Activated CD8-positive, alpha-beta T cell treated with anti-CD3 and anti-CD28 coated beads for 36 hours (primary cell): ENCODE results near the gene RBM47. TPM values are rescaled to one million over a fixed set of nuclear protein-coding genes. Genes with fewer than 3 reads are reported as not detected.

Experiments
- ATAC-seq: fragments of 200-7000 bp; cut with Tn5 transposase; one replicate; pipeline ENCODE4 v1.10.0; 2021; ENCODE audit warnings: mild to moderate bottlenecking, moderate library complexity
- CTCF ChIA-PET: fragments of 350-600 bp; sonication (Branson Sonifier 250); formaldehyde crosslinking; loops from one replicate; lab custom pipeline; 2021; ENCODE audit warnings: antibody characterized with exemption; lab: Charles Lee
- POLR2A ChIA-PET: fragments of 350-600 bp; sonication (Branson Sonifier 250); formaldehyde crosslinking; loops from one replicate; lab custom pipeline; 2021; ENCODE audit warnings: antibody characterized with exemption; lab: Charles Lee
- DNase-seq: peaks from one replicate; pipeline ENCODE4 v3.0.0-alpha.2; 2020
- H3K27ac Mint-ChIP-seq: one replicate; pipeline ENCODE4 v1.8.0; 2021; ENCODE audit warnings: mild to moderate bottlenecking, mixed read lengths
- H3K27me3 Mint-ChIP-seq: one replicate; pipeline ENCODE4 v1.8.0; 2021; ENCODE audit warnings: mixed read lengths
- H3K36me3 Mint-ChIP-seq: one replicate; pipeline ENCODE4 v1.8.0; 2021; ENCODE audit warnings: low read depth, mixed read lengths
- H3K4me1 Mint-ChIP-seq: one replicate; pipeline ENCODE4 v1.8.0; 2021; ENCODE audit warnings: low read depth, mixed read lengths
- H3K4me3 Mint-ChIP-seq: one replicate; pipeline ENCODE4 v1.8.0; 2021; ENCODE audit warnings: mild to moderate bottlenecking, moderate library complexity, mixed read lengths
- H3K9me3 Mint-ChIP-seq: one replicate; pipeline ENCODE4 v1.8.0; 2021; ENCODE audit warnings: mixed read lengths
- CTCF ChIP-seq: fragments of 200-600 bp; IDR thresholded peaks from one replicate; pipeline ENCODE4 v1.8.0; 2022; ENCODE audit warnings: antibody characterized with exemption, mild to moderate bottlenecking
- intact Hi-C: fragments of 100-400 bp; cut with micrococcal nuclease; formaldehyde crosslinking; loops from one replicate; pipeline ENCODE4 v1.10.0; 2022
- total RNA-seq, 2 experiments: library from RNA; stranded (reverse); gene quantifications; one replicate each; pipeline ENCODE4 v1.2.3, GENCODE V29; 2021

RBM47 gene
- total RNA-seq, 2 experiments from 2014 or later, result 0.13 to 0.74 TPM

- Mint-ChIP-seq H3K36me3 (no peaks in the 10 kb centered on the region), H3K4me1 (peaks cover 4% of the 10 kb centered on the region), H3K4me3 (no peak overlapping the region), H3K27ac (no peak overlapping the region), H3K27me3 (peaks cover 2% of the 10 kb centered on the region), H3K9me3 (no peaks in the 10 kb centered on the region)
- POLR2A ChIA-PET, result interaction anchor here (0.7 kb wide), 1 partner anchor 1093 kb away, joined by 3 read pairs; no protein-coding TSS in a partner anchor
- no peak for TF ChIP-seq CTCF
- DNase-seq (no peak), ATAC-seq (no peak)
- CTCF ChIA-PET, result interaction anchor here (1.1 kb wide), 1 partner anchor 17 kb away, joined by 3 read pairs; no protein-coding TSS in a partner anchor
- intact Hi-C loops, result no loop called here
These were observed 171.6 kb downstream of the RBM47 start for GRCh38 chr4:40458109-40458508.

GRCh38 chr4:40455340-40455902 is 174.2 kb downstream of the RBM47 start:
- ATAC-seq, result no peak
- TF ChIP-seq CTCF, result no peak
- CTCF ChIA-PET, result interaction anchor here (2.3 kb wide), 1 partner anchor 130 kb away, joined by 5 read pairs; no protein-coding TSS in a partner anchor
- no peaks in the 10 kb centered on the region for H3K36me3 Mint-ChIP-seq
- POLR2A ChIA-PET, result no interaction called here
- no peak for DNase-seq
- H3K27me3 Mint-ChIP-seq, result no peaks in the 10 kb centered on the region
- intact Hi-C loops, result no loop called here
- H3K4me3 Mint-ChIP-seq, result no peak overlapping the region
- H3K27ac Mint-ChIP-seq, result no peak overlapping the region
- H3K9me3 Mint-ChIP-seq, result no peaks in the 10 kb centered on the region
- peaks cover 12% of the 10 kb centered on the region for H3K4me1 Mint-ChIP-seq

- H3K27me3 Mint-ChIP-seq, result no peaks in the 10 kb centered on the region
- DNase-seq (no peak), ATAC-seq (no peak)
- ChIA-PET CTCF (interaction anchor here (2.3 kb wide), 1 partner anchor 129 kb away, joined by 5 read pairs; no protein-coding TSS in a partner anchor), POLR2A (no interaction called here)
- H3K36me3 Mint-ChIP-seq, result no peaks in the 10 kb centered on the region
- no peak for TF ChIP-seq CTCF
- H3K9me3 Mint-ChIP-seq, result no peaks in the 10 kb centered on the region
- H3K4me3 Mint-ChIP-seq, result no peak overlapping the region
- intact Hi-C loops, result no loop called here
- H3K4me1 Mint-ChIP-seq, result peaks cover 12% of the 10 kb centered on the region
- no peak overlapping the region for H3K27ac Mint-ChIP-seq
These were observed 174.8 kb downstream of the RBM47 start for GRCh38 chr4:40454816-40455215.

GRCh38 chr4:40453912-40454311 is 175.8 kb downstream of the RBM47 start:
- no peak for TF ChIP-seq CTCF
- CTCF ChIA-PET, result interaction anchor here (2.3 kb wide), 1 partner anchor 128 kb away, joined by 5 read pairs; no protein-coding TSS in a partner anchor
- H3K4me1 Mint-ChIP-seq, result peaks cover 12% of the 10 kb centered on the region
- ATAC-seq (no peak), DNase-seq (no peak)
- POLR2A ChIA-PET, result no interaction called here
- H3K4me3 Mint-ChIP-seq, result no peak overlapping the region
- H3K27me3 Mint-ChIP-seq, result no peaks in the 10 kb centered on the region
- H3K27ac Mint-ChIP-seq, result no peak overlapping the region
- intact Hi-C loops, result no loop called here
- no peaks in the 10 kb centered on the region for H3K36me3 Mint-ChIP-seq
- H3K9me3 Mint-ChIP-seq, result no peaks in the 10 kb centered on the region

- Mint-ChIP-seq H3K27ac (no peak overlapping the region), H3K4me1 (peaks cover 12% of the 10 kb centered on the region), H3K4me3 (no peak overlapping the region), H3K27me3 (no peaks in the 10 kb centered on the region), H3K9me3 (no peaks in the 10 kb centered on the region), H3K36me3 (no peaks in the 10 kb centered on the region)
- ChIA-PET CTCF (no interaction called here), POLR2A (no interaction called here)
- TF ChIP-seq CTCF, result no peak
- DNase-seq (no peak), ATAC-seq (no peak)
- intact Hi-C loops, result no loop called here
These were observed 180.8 kb downstream of the RBM47 start for GRCh38 chr4:40448875-40449274.
